HFFc6 (cell line): Measurements from ENCODE around the gene ACOX1. TPM values are rescaled to one million over a fixed set of nuclear protein-coding genes. Genes with fewer than 3 reads are reported as not detected.

Experiments
- DNase-seq: peaks from one replicate; pipeline ENCODE4 v3.0.0-alpha.2; 2018
- H3K27ac Mint-ChIP-seq: 2 replicates; pipeline ENCODE4 v1.8.0; 2020; ENCODE audit warnings: mild to moderate bottlenecking, mixed read lengths
- H3K27me3 Mint-ChIP-seq: 2 replicates; pipeline ENCODE4 v1.8.0; 2021; ENCODE audit warnings: mild to moderate bottlenecking, moderate library complexity, mixed read lengths; ENCODE audit not compliant: insufficient read depth
- H3K36me3 Mint-ChIP-seq: 2 replicates; pipeline ENCODE4 v1.8.0; 2021; ENCODE audit warnings: low read depth, mixed read lengths
- H3K4me1 Mint-ChIP-seq: 2 replicates; pipeline ENCODE4 v1.8.0; 2020; ENCODE audit warnings: low read depth, mixed read lengths
- H3K4me3 Mint-ChIP-seq: 2 replicates; pipeline ENCODE4 v1.8.0; 2020; ENCODE audit warnings: mild to moderate bottlenecking, moderate library complexity, mixed read lengths
- H3K9me3 Mint-ChIP-seq: 2 replicates; pipeline ENCODE4 v1.8.0; 2020; ENCODE audit warnings: mild to moderate bottlenecking, mixed read lengths
- CTCF ChIP-seq: fragments of 200-600 bp; sonication (generic); IDR thresholded peaks from 2 replicates; pipeline ENCODE4 v1.5.0; 2021; ENCODE audit warnings: antibody characterized with exemption, mild to moderate bottlenecking
- total RNA-seq, 6 experiments: library from RNA; stranded (reverse); fragmentation: NEBNext Ultra II Directional; extraction: Animal tissue kit (Norgen Biotek cat#: 25700); gene quantifications; 2 replicates in 1 of 6; 3 replicates in 5 of 6; pipeline ENCODE4 v1.2.3, GENCODE V29; 2021

ACOX1 gene
- total RNA-seq, 6 experiments from 2014 or later, result 40.4 to 47.2 (median 44.5) TPM

GRCh38 chr17:76018340-76018680 is 39.3 kb upstream of the ACOX1 start:
- Mint-ChIP-seq H3K9me3 (no peaks in the 10 kb centered on the region), H3K4me3 (no peak overlapping the region), H3K27me3 (peaks cover 24% of the 10 kb centered on the region), H3K27ac (no peak overlapping the region), H3K4me1 (peaks cover 9% of the 10 kb centered on the region), H3K36me3 (no peaks in the 10 kb centered on the region)
- TF ChIP-seq CTCF, result no peak
- DNase-seq, result no peak

GRCh38 chr17:76017481-76018339 is 38.7 kb upstream of the ACOX1 start:
- H3K36me3 Mint-ChIP-seq, result no peaks in the 10 kb centered on the region
- H3K27ac Mint-ChIP-seq, result no peak overlapping the region
- no peak for TF ChIP-seq CTCF
- H3K4me3 Mint-ChIP-seq, result no peak overlapping the region
- peaks cover 21% of the 10 kb centered on the region for H3K27me3 Mint-ChIP-seq
- no peak for DNase-seq
- H3K9me3 Mint-ChIP-seq, result no peaks in the 10 kb centered on the region
- peaks cover 11% of the 10 kb centered on the region for H3K4me1 Mint-ChIP-seq

- TF ChIP-seq CTCF, result no peak
- no peak for DNase-seq
- H3K9me3 Mint-ChIP-seq, result no peaks in the 10 kb centered on the region; the same call in 1 of the 2 replicates
- no peaks in the 10 kb centered on the region for H3K36me3 Mint-ChIP-seq
- no peak overlapping the region for H3K4me3 Mint-ChIP-seq
- H3K4me1 Mint-ChIP-seq, result peaks cover 11% of the 10 kb centered on the region
- H3K27me3 Mint-ChIP-seq, result peaks cover 14% of the 10 kb centered on the region
- H3K27ac Mint-ChIP-seq, result no peak overlapping the region
Measured at GRCh38 chr17:76014925-76015261, 35.9 kb upstream of the ACOX1 start.

- peak; percentile 32 for DNase-seq
- peaks cover 11% of the 10 kb centered on the region for H3K4me1 Mint-ChIP-seq
- no peak overlapping the region for H3K27ac Mint-ChIP-seq
- peaks cover 15% of the 10 kb centered on the region for H3K27me3 Mint-ChIP-seq
- no peaks in the 10 kb centered on the region; the same call in 1 of the 2 replicates for H3K9me3 Mint-ChIP-seq
- no peak overlapping the region for H3K4me3 Mint-ChIP-seq
- TF ChIP-seq CTCF, result peak; percentile 99
- peaks cover 5% of the 10 kb centered on the region for H3K36me3 Mint-ChIP-seq
Measured at GRCh38 chr17:76014100-76014924, 35.3 kb upstream of the ACOX1 start.

GRCh38 chr17:76013377-76013932 is 34.5 kb upstream of the ACOX1 start:
- Mint-ChIP-seq H3K9me3 (no peaks in the 10 kb centered on the region; the same call in 1 of the 2 replicates), H3K27ac (no peak overlapping the region), H3K36me3 (peaks cover 5% of the 10 kb centered on the region), H3K27me3 (peaks cover 19% of the 10 kb centered on the region), H3K4me1 (peaks cover 11% of the 10 kb centered on the region), H3K4me3 (no peak overlapping the region)
- TF ChIP-seq CTCF, result no peak
- DNase-seq, result no peak
